Muscle of leg (tissue), 11 donors: ENCODE results near the gene ATXN1. TPM values are rescaled to one million over a fixed set of nuclear protein-coding genes. Genes with fewer than 3 reads are reported as not detected.

Source experiments
- DNase-seq: peaks from one replicate; pipeline ENCODE4 v3.0.0; 2013
- H3K27ac ChIP-seq: one replicate; pipeline ENCODE4 v1.5.1; 2013; ENCODE audit warnings: mild to moderate bottlenecking, low read length, control low read depth
- H3K27me3 ChIP-seq: one replicate; pipeline ENCODE4 v1.6.1; 2013; ENCODE audit warnings: low read length; ENCODE audit not compliant: control insufficient read depth, insufficient read depth
- H3K36me3 ChIP-seq: one replicate; pipeline ENCODE4 v1.6.1; 2013; ENCODE audit warnings: low read length; ENCODE audit not compliant: control insufficient read depth, insufficient read depth
- H3K4me1 ChIP-seq: one replicate; pipeline ENCODE4 v1.6.1; 2013; ENCODE audit warnings: low read length; ENCODE audit not compliant: control insufficient read depth, insufficient read depth
- H3K4me3 ChIP-seq: one replicate; pipeline ENCODE4 v1.5.1; 2013; ENCODE audit warnings: low read length, control low read depth
- H3K9me3 ChIP-seq: replicated peaks from 2 replicates; pipeline ENCODE4 v1.6.1; 2013; ENCODE audit warnings: low read depth, low read length; ENCODE audit not compliant: control insufficient read depth
- WGBS: methylation state at CpG from one replicate; pipeline ENCODE4 v1.1.5; 2013; ENCODE audit warnings: missing lambda C conversion rate; ENCODE audit not compliant: insufficient coverage; 5-methylcytosine and 5-hydroxymethylcytosine counted together
- polyA plus RNA-seq, 8 donors: library from polyadenylated mRNA; unstranded; fragments of 120-200 nt; gene quantifications; one replicate each; pipeline versions ENCODE4 v1.2.1 to v1.2.3, GENCODE V29; 2013; ENCODE audit warnings: inconsistent platforms in 1 of 8, low replicate concordance in 1 of 8; ENCODE audit not compliant: insufficient read length in 8 of 8, insufficient read depth in 1 of 8
- total RNA-seq: library from RNA; stranded (reverse); fragments of 120-200 nt; gene quantifications from one replicate; pipeline ENCODE4 v1.2.4, GENCODE V29; 2013

ATXN1 gene
- total and polyA plus RNA-seq, 9 donors, result 10.2 to 19.9 (median 12.9) TPM

DNA sequence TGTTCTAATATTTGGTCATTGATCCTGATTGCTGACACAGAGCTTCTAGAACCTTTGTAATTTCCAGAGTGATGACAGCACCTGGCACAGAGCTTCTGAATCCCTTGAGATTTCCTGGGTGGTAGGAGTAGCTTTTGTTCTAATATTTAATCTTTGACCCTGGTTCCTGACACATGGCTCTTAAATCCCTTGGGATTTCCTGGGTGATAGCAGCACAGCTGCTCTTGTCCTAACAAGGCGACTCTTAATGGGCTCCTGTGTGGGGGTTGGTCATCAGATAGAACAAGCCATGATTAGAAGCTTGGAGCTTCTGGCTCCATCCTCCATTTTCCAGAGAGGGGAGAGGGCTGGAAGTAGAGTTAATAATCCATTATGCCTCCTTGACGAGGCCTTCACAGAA, 504.5 kb downstream of the ATXN1 start:
- no CpG with 5 or more reads among the region's 2 CpGs for WGBS
- no peaks in the 10 kb centered on the region for H3K27me3 ChIP-seq

DNA sequence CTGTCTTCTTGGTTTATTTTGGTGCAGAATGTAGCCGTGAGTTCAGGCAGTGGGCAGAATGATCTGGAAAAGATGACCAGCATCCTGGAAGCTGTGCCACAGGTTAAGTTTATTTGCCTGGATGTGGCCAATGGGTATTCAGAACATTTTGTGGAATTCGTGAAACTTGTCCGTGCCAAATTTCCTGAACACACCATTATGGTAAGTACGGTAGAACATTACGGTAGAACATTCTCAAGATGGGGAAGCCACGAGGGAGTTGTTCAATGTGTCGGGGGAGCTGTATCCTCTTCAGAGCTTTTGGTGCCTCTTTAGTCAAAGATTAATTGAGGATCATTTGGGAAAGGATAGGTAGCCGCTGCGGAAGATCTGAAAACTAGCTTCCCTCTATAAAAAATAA, 506.7 kb downstream of the ATXN1 start:
- Histone ChIP-seq H3K9me3 (no peaks in the 10 kb centered on the region), H3K27ac (no peak overlapping the region), H3K4me1 (no peaks in the 10 kb centered on the region), H3K4me3 (no peak overlapping the region), H3K36me3 (peaks cover 20% of the 10 kb centered on the region), H3K27me3 (no peaks in the 10 kb centered on the region)
- WGBS, result 89% methylated on average over 3 of the region's 9 CpGs
- no peak for DNase-seq

More for the DNA sequence above, 504.5 kb downstream of the ATXN1 start:
- Histone ChIP-seq H3K36me3 (peaks cover 8% of the 10 kb centered on the region), H3K4me1 (no peaks in the 10 kb centered on the region), H3K9me3 (no peaks in the 10 kb centered on the region), H3K4me3 (no peak overlapping the region), H3K27ac (no peak overlapping the region)
- no peak for DNase-seq

- Histone ChIP-seq H3K36me3 (peaks cover 20% of the 10 kb centered on the region), H3K9me3 (no peaks in the 10 kb centered on the region), H3K27ac (no peak overlapping the region), H3K4me1 (no peaks in the 10 kb centered on the region), H3K27me3 (no peaks in the 10 kb centered on the region), H3K4me3 (no peak overlapping the region)
- WGBS, result 100% methylated on average over 1 of the region's 10 CpGs
- DNase-seq, result no peak
Observed at GRCh38 chr6:16253399-16254144, 507.7 kb downstream of the ATXN1 start.

GRCh38 chr6:16252686-16253299, 508.5 kb downstream of the ATXN1 start:
- 64% methylated on average over 2 of the region's 2 CpGs for WGBS
- Histone ChIP-seq H3K4me1 (no peaks in the 10 kb centered on the region), H3K9me3 (no peaks in the 10 kb centered on the region), H3K27ac (no peak overlapping the region), H3K36me3 (peaks cover 19% of the 10 kb centered on the region), H3K27me3 (no peaks in the 10 kb centered on the region), H3K4me3 (no peak overlapping the region)
- no peak for DNase-seq

DNA sequence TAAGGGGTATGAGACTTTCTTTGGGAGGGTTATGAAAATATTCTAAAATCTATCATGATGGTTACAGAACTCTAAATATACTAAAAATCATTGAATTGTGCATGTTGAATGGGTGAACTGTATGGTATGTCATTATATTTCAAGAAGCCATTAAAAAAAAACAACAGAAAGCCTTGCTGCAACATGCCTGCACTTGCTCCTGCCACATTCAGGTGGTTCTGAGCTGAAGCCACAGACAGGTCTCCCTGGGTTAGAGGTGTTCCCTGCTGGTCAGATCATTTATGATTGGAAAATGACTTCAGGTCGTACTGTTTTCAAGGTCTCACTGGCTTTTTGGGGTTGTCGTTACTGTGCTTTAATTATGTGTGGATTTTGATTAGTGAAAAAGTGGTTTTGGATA, 509.6 kb downstream of the ATXN1 start:
- H3K4me1 ChIP-seq, result peaks cover 2% of the 10 kb centered on the region
- 60% methylated on average over 1 of the region's 2 CpGs for WGBS
- H3K27ac ChIP-seq, result no peak overlapping the region
- DNase-seq, result no peak
- peaks cover 24% of the 10 kb centered on the region for H3K36me3 ChIP-seq
- H3K4me3 ChIP-seq, result no peak overlapping the region
- no peaks in the 10 kb centered on the region for H3K9me3 ChIP-seq
- no peaks in the 10 kb centered on the region for H3K27me3 ChIP-seq

DNA sequence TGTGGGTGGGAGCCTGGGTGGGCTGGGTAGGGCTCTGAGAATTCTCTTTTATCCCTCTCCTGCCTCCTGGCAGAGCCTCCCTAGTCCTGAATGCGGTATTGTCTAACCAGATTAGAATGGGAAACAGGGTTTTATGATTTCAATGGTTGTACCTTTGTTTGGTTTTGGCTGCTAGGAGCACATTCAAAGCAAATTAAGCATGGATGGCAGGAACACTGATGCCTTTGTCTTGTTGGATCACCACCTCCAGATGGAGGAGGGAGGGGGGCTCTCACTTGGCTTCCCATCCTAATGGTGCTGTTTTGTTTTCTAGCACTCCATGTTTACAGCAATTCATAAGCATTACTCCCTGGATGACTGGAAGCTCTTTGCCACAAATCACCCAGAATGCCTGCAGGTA, 511.3 kb downstream of the ATXN1 start:
- Histone ChIP-seq H3K36me3 (peaks cover 25% of the 10 kb centered on the region), H3K9me3 (no peaks in the 10 kb centered on the region), H3K4me1 (peaks cover 20% of the 10 kb centered on the region), H3K27ac (no peak overlapping the region), H3K4me3 (no peak overlapping the region), H3K27me3 (no peaks in the 10 kb centered on the region)
- WGBS, result no CpG with 5 or more reads among the region's 1 CpG
- no peak for DNase-seq
